HG03066 (cell line): ENCODE measurements around the gene SH3GLB2.
"Not testable (repeated sequence)": the region's sequence is repeated elsewhere in the genome, so short reads cannot be mapped to it uniquely, and the experiment has no call there.

Experiments used
- ATAC-seq: cut with Tn5 transposase; IDR thresholded peaks from one replicate; pipeline ENCODE4 v1.9.1; 2021; ENCODE audit warnings: low read depth; ENCODE audit not compliant: unreplicated experiment

The SH3GLB2 gene

GRCh38 chr9:129004173-129004572 lies 24.0 kb downstream of the SH3GLB2 start:
- not testable (repeated sequence) for ATAC-seq

DNA sequence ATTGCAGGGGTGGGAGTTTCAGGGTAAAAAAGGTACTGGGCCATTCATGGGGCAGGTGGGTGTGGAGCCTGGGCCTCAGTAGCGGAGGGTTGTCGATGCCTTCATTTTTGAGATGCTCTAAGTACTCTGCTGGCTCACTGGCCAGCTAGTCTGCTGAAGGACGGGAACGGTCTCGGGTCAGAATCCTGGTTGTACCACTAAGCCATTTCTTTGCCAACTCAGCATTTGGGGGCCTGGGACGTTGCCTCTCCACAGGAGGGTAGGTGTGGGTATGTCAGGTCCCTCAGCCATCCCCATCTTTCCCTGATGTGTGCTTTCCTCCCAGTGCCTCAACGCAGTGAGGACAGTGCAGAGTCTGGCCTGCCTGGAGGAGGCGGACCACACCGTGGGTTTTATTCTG lies 25.1 kb downstream of the SH3GLB2 start:
- ATAC-seq, result no peak

DNA sequence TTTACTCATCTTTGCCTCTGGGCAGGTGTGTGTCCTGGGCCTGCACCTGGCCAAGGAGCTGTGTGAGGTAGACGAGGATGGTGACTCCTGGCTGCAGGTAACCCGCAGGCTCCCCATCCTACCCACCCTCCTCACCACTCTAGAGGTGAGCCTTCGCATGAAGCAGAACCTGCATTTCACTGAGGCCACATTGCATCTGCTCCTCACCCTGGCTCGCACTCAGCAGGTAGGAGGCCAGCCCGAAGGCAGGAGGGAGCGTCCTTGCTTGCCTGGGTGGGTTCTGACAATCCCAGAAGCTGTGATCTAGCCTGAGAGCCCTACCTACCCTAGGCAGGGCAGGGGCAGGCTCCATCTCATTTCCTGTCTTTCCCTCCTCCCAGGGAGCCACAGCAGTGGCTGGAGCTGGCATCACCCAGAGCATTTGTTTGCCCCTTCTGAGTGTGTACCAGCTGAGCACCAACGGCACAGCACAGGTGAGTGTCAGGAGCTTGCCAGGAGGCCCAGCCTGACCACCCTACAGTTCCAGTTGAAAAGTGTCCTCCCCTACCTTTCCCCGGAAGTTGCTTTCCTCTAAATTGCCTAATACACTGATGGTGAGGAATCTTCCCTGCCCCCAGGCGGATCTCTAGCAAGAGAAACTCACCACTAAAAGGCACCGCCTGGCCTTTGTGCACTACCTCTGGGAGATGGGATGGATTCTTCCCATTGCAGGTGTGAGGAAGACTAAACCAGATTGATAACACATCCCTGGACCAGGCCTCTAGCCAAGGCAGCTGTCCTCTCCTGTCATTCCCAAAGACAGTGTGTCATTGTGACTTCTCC lies 26.4 kb downstream of the SH3GLB2 start:
- ATAC-seq, result no peak

DNA sequence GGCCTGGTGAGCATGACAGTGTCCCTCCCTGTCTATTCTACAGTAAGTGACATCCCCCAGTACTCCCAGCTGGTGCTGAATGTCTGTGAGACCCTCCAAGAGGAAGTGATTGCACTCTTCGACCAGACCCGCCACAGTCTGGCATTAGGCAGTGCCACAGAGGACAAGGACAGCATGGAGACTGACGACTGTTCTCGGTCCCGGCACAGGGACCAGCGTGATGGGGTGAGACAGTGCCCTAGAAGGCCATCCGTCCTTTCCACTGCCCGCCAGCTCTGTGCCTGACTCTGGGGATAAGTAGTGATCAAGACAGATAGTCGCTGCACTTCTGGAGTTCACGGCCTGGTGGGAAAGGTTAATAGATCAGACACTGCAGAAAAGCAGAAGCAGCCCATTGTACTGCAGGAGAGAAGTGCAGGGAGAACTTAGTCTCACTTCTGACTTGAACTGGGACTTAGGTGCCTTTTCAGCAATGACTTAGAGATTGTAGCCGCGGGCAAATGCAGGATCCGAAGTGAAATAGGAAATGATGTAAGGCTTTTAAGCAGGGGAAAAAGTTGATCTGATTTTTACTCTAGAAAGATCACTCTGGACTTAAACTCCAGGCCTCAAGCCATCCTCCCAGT lies 28.4 kb downstream of the SH3GLB2 start:
- ATAC-seq, result no peak

DNA sequence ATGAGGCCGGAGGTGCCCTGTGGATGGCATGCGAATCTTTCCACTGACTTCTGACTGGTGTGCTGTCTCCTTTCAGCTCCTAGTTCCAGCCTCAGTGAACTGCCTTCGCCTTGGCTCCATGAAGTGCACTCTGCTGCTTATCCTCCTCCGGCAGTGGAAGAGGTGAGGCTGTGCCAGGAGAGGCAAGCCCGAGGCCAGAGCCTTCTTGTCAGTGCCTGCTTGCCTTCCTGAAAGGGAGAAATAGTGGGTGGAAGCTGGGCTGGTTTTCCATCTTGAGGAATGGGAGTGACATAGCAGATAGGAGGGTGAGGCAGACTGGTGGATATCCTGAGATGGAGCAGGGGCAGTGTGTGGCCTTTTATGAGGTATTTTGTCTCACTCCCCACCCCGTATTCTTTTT lies 29.7 kb downstream of the SH3GLB2 start:
- ATAC-seq, result no peak

DNA sequence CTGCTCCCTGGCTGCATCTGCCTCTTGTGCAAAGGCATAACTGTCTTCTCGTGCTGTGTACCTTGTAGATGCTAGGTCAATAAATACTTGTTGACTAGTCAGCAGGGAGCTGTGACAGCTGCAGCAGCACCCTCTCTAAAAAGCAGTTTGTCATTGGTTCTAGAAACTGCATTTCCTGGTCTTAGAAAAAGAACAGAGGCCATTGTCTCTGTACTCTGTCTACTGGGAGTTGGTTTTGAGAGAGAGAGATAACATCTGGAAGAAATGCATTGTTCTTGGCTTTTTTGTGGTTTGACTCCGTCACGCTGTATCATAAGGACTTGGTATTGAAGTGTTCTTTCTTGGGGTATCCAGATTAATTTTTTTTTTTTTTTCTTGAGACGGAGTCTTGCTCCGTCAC lies 32.3 kb downstream of the SH3GLB2 start:
- ATAC-seq, result no peak

DNA sequence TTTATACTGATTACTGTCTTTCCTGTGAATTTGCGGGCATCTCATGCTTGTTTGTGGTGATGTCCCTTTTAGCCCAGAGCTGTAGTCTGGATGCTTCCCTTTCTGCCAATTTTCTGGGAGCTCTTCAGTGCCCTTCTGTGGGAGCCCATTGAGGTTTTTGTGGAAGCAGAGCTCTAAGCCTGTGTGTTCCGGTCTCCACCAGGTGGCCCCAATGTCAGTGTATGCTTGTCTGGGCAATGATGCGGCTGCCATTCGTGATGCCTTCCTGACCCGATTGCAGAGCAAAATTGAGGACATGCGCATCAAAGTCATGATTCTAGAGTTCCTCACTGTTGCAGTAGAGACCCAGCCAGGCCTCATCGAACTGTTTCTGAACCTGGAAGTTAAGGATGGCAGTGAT lies 35.1 kb downstream of the SH3GLB2 start:
- ATAC-seq, result no peak

GRCh38 chr9:128987805-128988204 lies 40.3 kb downstream of the SH3GLB2 start:
- ATAC-seq, result no peak

DNA sequence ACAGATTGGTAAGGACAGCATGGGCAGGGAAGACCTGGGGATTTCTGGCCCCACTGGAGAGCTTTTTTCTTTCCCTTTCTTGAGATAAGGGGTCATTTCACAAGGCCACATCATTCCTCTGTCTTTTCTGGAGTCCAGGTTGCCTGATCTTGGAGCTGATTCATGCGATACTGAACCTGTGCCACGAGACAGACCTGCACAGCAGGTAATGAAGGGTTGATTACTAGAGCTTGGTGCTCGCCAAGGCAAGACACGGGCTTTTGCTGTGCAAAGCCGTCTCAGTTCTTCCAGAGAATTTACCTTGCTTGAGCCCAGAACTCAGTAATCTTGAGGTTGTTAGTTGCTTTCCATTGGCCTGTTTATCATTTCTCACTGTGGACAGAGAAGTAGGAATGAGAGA lies 41.5 kb downstream of the SH3GLB2 start:
- ATAC-seq, result no peak

- ATAC-seq, result no peak
Measured at GRCh38 chr9:128983536-128983935, 44.6 kb downstream of the SH3GLB2 start.

GRCh38 chr9:128979111-128979510 lies 49.0 kb downstream of the SH3GLB2 start:
- no peak for ATAC-seq

DNA sequence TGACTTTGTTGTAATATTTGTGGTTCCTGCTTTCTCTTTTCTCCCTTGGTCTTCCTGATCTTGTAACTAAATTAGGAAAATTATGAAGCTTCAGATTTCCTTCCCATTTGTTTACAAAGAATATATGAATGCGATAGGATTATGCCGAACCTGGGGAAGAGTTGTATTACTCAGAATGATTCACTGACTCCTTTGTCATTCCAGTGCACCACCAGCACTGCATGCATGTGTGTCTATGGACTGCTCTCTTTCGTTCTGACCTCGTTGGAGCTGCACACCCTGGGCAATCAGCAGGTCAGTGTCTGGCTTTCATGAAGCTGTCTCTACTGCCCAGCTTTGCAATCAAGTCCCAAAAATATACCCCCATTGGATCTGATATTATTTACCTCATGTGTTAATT lies 55.2 kb downstream of the SH3GLB2 start:
- no peak for ATAC-seq

- ATAC-seq, result no peak
Measured at GRCh38 chr9:128969491-128969890, 58.6 kb downstream of the SH3GLB2 start.

- not testable (repeated sequence) for ATAC-seq
Measured at GRCh38 chr9:128961403-128961802, 66.7 kb downstream of the SH3GLB2 start.
